Suprapubic skin (tissue), 3 donors: ENCODE data around the gene NOTCH2.

ENCODE experiments used
- CTCF ChIP-seq, 2 donors: fragments of 200-600 bp in 1 of 2; fragments of 450-650 bp in 1 of 2; sonication (generic) in 1 of 2; IDR thresholded peaks; one replicate each; pipeline ENCODE4 v1.5.1; 2016 to 2019; ENCODE audit warnings: antibody characterized with exemption in 2 of 2, mild to moderate bottlenecking in 1 of 2, moderate library complexity in 1 of 2
- POLR2A ChIP-seq, 2 donors: fragments of 450-650 bp; IDR thresholded peaks; one replicate each; pipeline ENCODE4 v1.6.1; 2017; ENCODE audit warnings: antibody characterized with exemption in 2 of 2, mild to moderate bottlenecking in 2 of 2, moderate library complexity in 2 of 2

GRCh38 chr1:119974013-119974412 is 95.4 kb downstream of the NOTCH2 start:
- TF ChIP-seq POLR2A (IDR thresholded peaks at IDR 0.05) (no peak), CTCF (IDR thresholded peaks at IDR 0.05) (no peak)
